Heart left ventricle (tissue), 16 donors: ENCODE measurements around the gene KL. TPM values are rescaled to one million over a fixed set of nuclear protein-coding genes. Genes with fewer than 3 reads are reported as not detected.

Experiments used
- ATAC-seq, 4 donors: fragments of 200-7000 bp; cut with Tn5 transposase; one replicate each; pipeline ENCODE4 v1.9.1; 2020 to 2022; ENCODE audit warnings: moderate library complexity in 4 of 4, mild to moderate bottlenecking in 3 of 4, moderate number of reproducible peaks in 1 of 4
- DNase-seq, 5 donors: peaks; one replicate each; pipeline ENCODE4 v3.0.0-alpha.2; 2020
- H3K27ac ChIP-seq, 12 donors: fragments of 200-600 bp; sonication (generic) in 4 of 12; one replicate each; pipeline versions ENCODE4 v1.5.0 to v1.8.0; 2016 to 2022; ENCODE audit warnings: mild to moderate bottlenecking in 2 of 12
- H3K27me3 ChIP-seq, 9 donors: fragments of 200-600 bp; sonication (generic) in 2 of 9; one replicate each; pipeline versions ENCODE4 v1.5.1 to v1.8.0; 2016 to 2022; ENCODE audit warnings: mild to moderate bottlenecking in 3 of 9
- H3K36me3 ChIP-seq, 9 donors: fragments of 200-600 bp; sonication (generic) in 2 of 9; one replicate each; pipeline versions ENCODE4 v1.5.0 to v1.8.0; 2018 to 2022; ENCODE audit warnings: mild to moderate bottlenecking in 2 of 9
- H3K4me1 ChIP-seq, 12 donors: fragments of 200-600 bp; sonication (generic) in 4 of 12; one replicate each; pipeline versions ENCODE4 v1.5.0 to v1.8.0; 2016 to 2022; ENCODE audit warnings: mild to moderate bottlenecking in 3 of 12
- H3K4me3 ChIP-seq, 12 donors: fragments of 200-600 bp; sonication (generic) in 4 of 12; one replicate each; pipeline versions ENCODE4 v1.5.0 to v1.8.0; 2017 to 2022; ENCODE audit warnings: mild to moderate bottlenecking in 9 of 12, moderate library complexity in 4 of 12
- H3K9me3 ChIP-seq, 12 donors: fragments of 200-600 bp; sonication (generic) in 4 of 12; one replicate each; pipeline versions ENCODE4 v1.5.0 to v1.8.0; 2016 to 2022; ENCODE audit warnings: mild to moderate bottlenecking in 1 of 12
- CTCF ChIP-seq, 12 donors: fragments of 200-600 bp; sonication (generic) in 4 of 12; IDR thresholded peaks; one replicate each; pipeline versions ENCODE4 v1.5.0 to v1.8.0; 2018 to 2022; ENCODE audit warnings: antibody characterized with exemption in 12 of 12, mild to moderate bottlenecking in 5 of 12
- POLR2A ChIP-seq, 2 donors: fragments of 450-650 bp; IDR thresholded peaks; one replicate each; pipeline ENCODE4 v1.6.1; 2017; ENCODE audit warnings: antibody characterized with exemption in 2 of 2, mild to moderate bottlenecking in 2 of 2, moderate library complexity in 2 of 2
- WGBS, 4 donors: extraction: QIAGEN DNeasy Blood & Tissue Kit in 2 of 4; methylation state at CpG; one replicate each; pipeline versions ENCODE4 v1.1.5 to v1.1.7; 2013 to 2018; 5-methylcytosine and 5-hydroxymethylcytosine counted together
- intact Hi-C, 10 donors: fragments of 100-400 bp; cut with DNase I; formaldehyde crosslinking; loops; one replicate each; pipeline versions ENCODE4 v1.11.1 to v1.14.2; 2022
- polyA plus RNA-seq, 2 donors: library from polyadenylated mRNA; stranded (reverse); fragments of 200-250 nt; gene quantifications; one replicate each; pipeline ENCODE4 v1.2.3, GENCODE V29; 2013
- total RNA-seq, 9 donors: library from RNA; depleted of rRNA in 2 of 9; stranded (reverse); fragments of >200 nt in 2 of 9; fragmentation: NEBNext Ultra II Directional in 3 of 9; extraction: Animal tissue kit (Norgen Biotek cat#: 25700) in 3 of 9; gene quantifications; one replicate each; pipeline versions ENCODE4 v1.1.0 to v1.2.4, GENCODE V29; 2016 to 2023
- donor health status: ischemic (EF 13 %, LVEDD 7.1; RV severe dilation, severe dysfunction).
- donor health status: healthy with polysubstance abuse.
- donor health status: DM: no; HTN: yes; CAD: no.
- donor health status: DM: no; HTN: no; CAD: no.
- donor health status: ischemic (EF 25% LVEDD 6.9; RV normal size, moderate dysfunction).
- donor health status: ischemic (EF 25% LVEDD 5.7; RV mildly dilated, moderate dysfunction).
- donor health status: healthy.
- donor health status: DM: yes; HTN: yes; CAD: no.
- donor health status: ischemic (EF 35%, LVEDD 5.7; RV mildly dilated, moderate dysfunction).
- donor health status: nonischemic (EF 11% LVEDD 7.7; RV severe dilation, severe dysfunction).
- donor health status: DM: yes; HTN: yes; CAD: no.
- donor health status: PGD.
- donor health status: ischemic (EF 29% LVEDD 5.4; RV normal size, mild dysfunction).
- donor health status: nonischemic (EF 23%, LVEDD 6.1; RV moderate dilation, normal function).

KL gene
- total and polyA plus RNA-seq, 11 donors, result 0.34 to 3.1 (median 1.7) TPM

- Histone ChIP-seq H3K4me3 (no peak overlapping the region), H3K9me3 (no peaks in the 10 kb centered on the region), H3K36me3 (no peaks in the 10 kb centered on the region), H3K4me1 (peaks cover 0 to 16% (median 1%) of the 10 kb centered on the region in 12 donors), H3K27me3 (no peaks in the 10 kb centered on the region), H3K27ac (peak overlapping the region in 2 of 12 donors; percentile 46 to 68)
- intact Hi-C loops, result no loop called here
- WGBS, 4 donors, result 93 to 98% (median 96%) methylated on average over 5 of the region's 5 CpGs
- ATAC-seq (no peak), DNase-seq (no peak)
- TF ChIP-seq CTCF (IDR thresholded peaks at IDR 0.05), result no peak
- TF ChIP-seq POLR2A (IDR thresholded peaks at IDR 0.05), result no peak
Observed at GRCh38 chr13:33091415-33091774, 75.2 kb downstream of the KL start.

GRCh38 chr13:33092073-33092987 lies 76.1 kb downstream of the KL start:
- peak in 3 of 4 donors; percentile 63 to 74 (median 65) for ATAC-seq
- intact Hi-C loops, result no loop called here
- no peaks in the 10 kb centered on the region for H3K27me3 ChIP-seq
- no peak for TF ChIP-seq CTCF (IDR thresholded peaks at IDR 0.05)
- TF ChIP-seq POLR2A (IDR thresholded peaks at IDR 0.05), result no peak
- H3K27ac ChIP-seq, result peak overlapping the region in 4 of 12 donors; percentile 4 to 46 (median 24)
- DNase-seq, result peak in 1 of 5 donors; percentile 35
- H3K4me1 ChIP-seq, result peaks cover 0 to 16% (median 1%) of the 10 kb centered on the region in 12 donors
- H3K36me3 ChIP-seq, result no peaks in the 10 kb centered on the region
- H3K4me3 ChIP-seq, result no peak overlapping the region
- H3K9me3 ChIP-seq, result peaks cover 0 to under 1% (median 0%) of the 10 kb centered on the region in 12 donors
- WGBS, 4 donors, result 69 to 77% (median 74%) methylated on average over 11 of the region's 11 CpGs

GRCh38 chr13:33096886-33097605 lies 80.8 kb downstream of the KL start:
- H3K9me3 ChIP-seq, result peaks cover 0 to 22% (median 4%) of the 10 kb centered on the region in 12 donors
- no peak for DNase-seq
- TF ChIP-seq CTCF (IDR thresholded peaks at IDR 0.05) (no peak), POLR2A (IDR thresholded peaks at IDR 0.05) (no peak)
- ATAC-seq, result no peak
- no peaks in the 10 kb centered on the region for H3K36me3 ChIP-seq
- peaks cover 0 to 8% (median 0%) of the 10 kb centered on the region in 12 donors for H3K4me1 ChIP-seq
- no peaks in the 10 kb centered on the region for H3K27me3 ChIP-seq
- intact Hi-C loops, result no loop called here
- no peak overlapping the region for H3K4me3 ChIP-seq
- no peak overlapping the region for H3K27ac ChIP-seq
- WGBS, 4 donors, result 93 to 99% (median 96%) methylated on average over 2 of the region's 2 CpGs

- no peak overlapping the region for H3K27ac ChIP-seq
- H3K4me3 ChIP-seq, result no peak overlapping the region
- DNase-seq, result no peak
- intact Hi-C loops, result loop anchor here in 1 of 10 donors (1.0 kb wide), 1 partner anchor 27 kb away; no protein-coding TSS in a partner anchor
- peaks cover 0 to 22% (median 8%) of the 10 kb centered on the region in 9 donors for H3K36me3 ChIP-seq
- peaks cover 0 to 22% (median 4%) of the 10 kb centered on the region in 12 donors for H3K9me3 ChIP-seq
- TF ChIP-seq CTCF (IDR thresholded peaks at IDR 0.05) (no peak), POLR2A (IDR thresholded peaks at IDR 0.05) (no peak)
- H3K27me3 ChIP-seq, result no peaks in the 10 kb centered on the region
- peak in 1 of 4 donors; percentile 27 for ATAC-seq
- WGBS, 4 donors, result 46 to 75% (median 55%) methylated on average over 3 of the region's 3 CpGs
- no peaks in the 10 kb centered on the region for H3K4me1 ChIP-seq
Observed at GRCh38 chr13:33099860-33100259, 83.6 kb downstream of the KL start.
